ENCODE results near the gene REN.

Gene REN

DNA sequence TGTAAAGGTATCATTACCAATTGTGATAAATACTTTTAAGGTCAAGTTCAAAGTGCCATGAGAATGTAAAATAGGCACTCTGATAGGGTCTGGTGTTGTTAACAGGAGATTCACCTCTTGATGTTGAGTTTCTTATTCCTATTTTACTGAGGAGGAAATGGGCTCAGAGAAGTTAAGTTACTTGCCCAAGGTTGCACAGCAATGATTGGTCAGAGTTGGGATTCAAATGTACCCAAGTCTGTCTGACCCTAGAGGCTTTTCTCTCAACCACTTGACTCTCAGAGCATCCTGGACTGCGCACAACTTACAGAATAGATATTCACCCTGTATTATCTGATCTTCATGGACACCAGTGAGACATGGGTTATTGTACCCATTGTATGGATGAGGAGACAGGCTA is 59.3 kb downstream of the REN start:
- DNase-seq: no peak

DNA sequence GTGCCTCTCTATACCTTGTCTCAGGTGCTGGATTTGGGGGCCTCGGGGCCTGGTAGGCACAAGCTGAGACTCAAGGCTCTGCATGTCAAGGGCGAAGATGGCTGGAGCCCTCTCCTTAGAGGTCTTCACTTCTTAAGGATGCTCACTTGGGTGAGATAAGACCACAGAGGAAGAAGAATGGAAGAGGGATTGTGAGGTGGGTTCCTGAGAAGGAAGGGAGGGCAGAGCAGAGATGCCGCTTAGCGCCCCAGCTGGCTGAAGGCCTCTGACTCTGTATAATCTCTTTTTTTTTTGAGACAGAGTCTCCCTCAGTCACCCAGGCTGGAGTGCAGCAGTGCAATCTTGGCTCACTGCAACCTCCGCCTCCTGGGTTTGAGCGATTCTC is 61.0 kb downstream of the REN start:
- DNase-seq: no peak

Measured in NCI-H226 (cell line).